ENCODE results near the gene MR1.
A peak's percentile ranks its signal among the peaks of the same experiment; 100 is the strongest.

The MR1 gene

GRCh38 chr1:181105134-181106021 is 71.6 kb downstream of the MR1 start:
- peak overlapping the region; percentile 89 for H2AFZ ChIP-seq (ENCODE audit: low read length)

GRCh38 chr1:181106022-181106312 is 72.2 kb downstream of the MR1 start:
- Histone ChIP-seq H3K4me1 (ENCODE audit: insufficient read depth, low read length, poor library complexity, severe bottlenecking) (peaks cover 46% of the 10 kb centered on the region), H3F3A (ENCODE audit: low read depth) (no peaks in the 10 kb centered on the region), H3K27me3 (ENCODE audit: insufficient read depth, low read length, poor library complexity, severe bottlenecking) (no peaks in the 10 kb centered on the region), H3K4me3 (ENCODE audit: low read length, poor library complexity, severe bottlenecking) (peak overlapping the region; percentile 71), H3K9me2 (replicated peaks; ENCODE audit: low read depth, low read length) (no peaks in the 10 kb centered on the region), H3K9me3 (ENCODE audit: insufficient read depth, low read depth, low read length) (no peaks in the 10 kb centered on the region), H3K79me2 (ENCODE audit: insufficient read depth, low read length) (no peaks in the 10 kb centered on the region), H4K20me1 (ENCODE audit: insufficient read depth, low read length, poor library complexity, severe bottlenecking) (no peaks in the 10 kb centered on the region), H3K4me2 (ENCODE audit: low read depth, low read length, poor library complexity, severe bottlenecking) (peak overlapping the region; percentile 79), H2AFZ (ENCODE audit: low read length) (peak overlapping the region; percentile 88), H3K36me3 (ENCODE audit: insufficient read depth, low read length) (no peaks in the 10 kb centered on the region), H3K9ac (ENCODE audit: low read depth, low read length, poor library complexity, severe bottlenecking) (peak overlapping the region; percentile 44)
- TF ChIP-seq CTCF (conservative IDR thresholded peaks at IDR 0.05; ENCODE audit: low read length) (no peak), EZH2phosphoT487 (IDR thresholded peaks at IDR 0.05; ENCODE audit: borderline replicate concordance) (no peak)

More at GRCh38 chr1:181105134-181106021, 71.6 kb downstream of the MR1 start:
- H3K9me2 ChIP-seq (replicated peaks; ENCODE audit: low read depth, low read length) = no peaks in the 10 kb centered on the region
- H3K9me3 ChIP-seq (ENCODE audit: insufficient read depth, low read depth, low read length) = no peaks in the 10 kb centered on the region
- no peaks in the 10 kb centered on the region for H3F3A ChIP-seq (ENCODE audit: low read depth)
- H3K79me2 ChIP-seq (ENCODE audit: insufficient read depth, low read length) = no peaks in the 10 kb centered on the region
- H3K4me3 ChIP-seq (ENCODE audit: low read length, poor library complexity, severe bottlenecking) = peak overlapping the region; percentile 89
- peaks cover 50% of the 10 kb centered on the region for H3K4me1 ChIP-seq (ENCODE audit: insufficient read depth, low read length, poor library complexity, severe bottlenecking)
- no peak for TF ChIP-seq EZH2phosphoT487 (IDR thresholded peaks at IDR 0.05; ENCODE audit: borderline replicate concordance)
- no peak for TF ChIP-seq CTCF (conservative IDR thresholded peaks at IDR 0.05; ENCODE audit: low read length)
- H3K27me3 ChIP-seq (ENCODE audit: insufficient read depth, low read length, poor library complexity, severe bottlenecking) = no peaks in the 10 kb centered on the region
- H3K9ac ChIP-seq (ENCODE audit: low read depth, low read length, poor library complexity, severe bottlenecking) = peak overlapping the region; percentile 93
- no peaks in the 10 kb centered on the region for H3K36me3 ChIP-seq (ENCODE audit: insufficient read depth, low read length)
- no peaks in the 10 kb centered on the region for H4K20me1 ChIP-seq (ENCODE audit: insufficient read depth, low read length, poor library complexity, severe bottlenecking)
- peak overlapping the region; percentile 95 for H3K4me2 ChIP-seq (ENCODE audit: low read depth, low read length, poor library complexity, severe bottlenecking)

DNA sequence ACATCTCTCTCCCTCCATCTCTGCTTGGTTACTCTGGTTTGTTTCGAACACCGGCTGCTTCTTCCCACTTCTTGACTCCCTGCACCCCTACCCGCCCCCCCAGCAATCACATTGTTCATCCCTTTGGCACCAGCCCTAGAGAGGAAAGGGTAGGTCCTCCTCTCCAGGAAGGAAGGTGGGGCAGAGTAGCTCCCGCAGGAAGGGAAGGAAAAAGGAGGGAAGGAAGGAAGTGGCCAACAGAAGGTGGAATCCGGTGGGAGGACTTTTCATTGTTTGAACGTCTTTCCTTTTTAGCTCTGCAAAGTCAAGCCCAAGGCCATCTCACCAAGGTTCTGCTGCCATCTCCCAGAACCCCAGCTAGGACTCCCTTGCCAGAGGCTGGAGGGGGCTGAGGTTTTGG is 72.7 kb downstream of the MR1 start:
- Histone ChIP-seq H3K9ac (ENCODE audit: low read depth, low read length, poor library complexity, severe bottlenecking) (no peak overlapping the region), H3F3A (ENCODE audit: low read depth) (no peaks in the 10 kb centered on the region), H3K36me3 (ENCODE audit: insufficient read depth, low read length) (no peaks in the 10 kb centered on the region), H4K20me1 (ENCODE audit: insufficient read depth, low read length, poor library complexity, severe bottlenecking) (no peaks in the 10 kb centered on the region), H2AFZ (ENCODE audit: low read length) (no peak overlapping the region), H3K4me3 (ENCODE audit: low read length, poor library complexity, severe bottlenecking) (no peak overlapping the region), H3K79me2 (ENCODE audit: insufficient read depth, low read length) (no peaks in the 10 kb centered on the region), H3K4me1 (ENCODE audit: insufficient read depth, low read length, poor library complexity, severe bottlenecking) (peaks cover 43% of the 10 kb centered on the region), H3K4me2 (ENCODE audit: low read depth, low read length, poor library complexity, severe bottlenecking) (no peak overlapping the region), H3K9me3 (ENCODE audit: insufficient read depth, low read depth, low read length) (no peaks in the 10 kb centered on the region), H3K27me3 (ENCODE audit: insufficient read depth, low read length, poor library complexity, severe bottlenecking) (no peaks in the 10 kb centered on the region), H3K9me2 (replicated peaks; ENCODE audit: low read depth, low read length) (no peaks in the 10 kb centered on the region)
- TF ChIP-seq CTCF (conservative IDR thresholded peaks at IDR 0.05; ENCODE audit: low read length) (no peak), EZH2phosphoT487 (IDR thresholded peaks at IDR 0.05; ENCODE audit: borderline replicate concordance) (no peak)
